Skin of body (tissue), 2 donors: Measurements from ENCODE around the gene CCDC134. TPM values are rescaled to one million over a fixed set of nuclear protein-coding genes. Genes with fewer than 3 reads are reported as not detected.
"Not testable (repeated sequence)": the region's sequence is repeated elsewhere in the genome, so short reads cannot be mapped to it uniquely, and the experiment has no call there.

Experiments used
- DNase-seq: peaks from one replicate; lab custom pipeline; 2025; lab: John Stamatoyannopoulos, UW
- total RNA-seq: library from RNA; depleted of rRNA; stranded (reverse); fragments of >200 nt; gene quantifications from one replicate; pipeline ENCODE4 v1.2.3, GENCODE V29; 2014

CCDC134 gene
- total RNA-seq, 1 donor from 2014 or later, result 11.4 TPM

DNA sequence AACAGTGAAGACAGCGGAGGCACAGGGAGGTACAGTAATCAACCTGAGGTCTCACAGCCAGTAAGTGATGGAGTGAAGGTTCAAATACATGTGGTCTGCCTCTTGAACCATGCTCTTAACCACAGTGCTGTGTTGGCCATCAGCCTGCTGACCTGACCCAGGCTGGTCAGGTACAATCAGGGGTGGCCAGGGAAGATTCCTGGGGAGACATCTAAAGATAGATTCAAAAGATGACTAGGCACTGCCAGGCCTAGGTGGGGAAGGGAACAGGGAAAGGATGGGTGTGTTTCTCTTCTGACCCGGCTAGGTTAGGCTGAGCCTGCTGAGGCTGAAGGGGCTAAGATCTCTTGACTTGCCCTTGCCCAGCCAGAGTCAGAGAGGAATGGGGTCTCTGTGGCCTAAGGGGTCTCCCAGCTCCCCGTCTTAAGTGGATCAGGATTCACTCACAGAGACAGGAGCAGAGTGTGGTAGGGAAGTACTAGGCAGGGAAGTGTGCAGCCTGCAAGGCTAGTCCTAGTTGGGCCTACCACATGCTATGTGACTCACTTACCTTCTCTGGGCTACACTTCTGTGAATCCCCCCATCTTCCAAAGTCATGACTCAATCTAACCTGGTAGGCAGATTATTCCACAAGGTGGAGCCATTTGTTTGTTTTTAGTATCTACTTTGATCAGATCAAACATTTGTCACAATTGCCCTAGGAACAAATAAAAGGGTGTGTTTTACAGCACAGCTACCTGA, 22.0 kb downstream of the CCDC134 start:
- DNase-seq, result no peak

DNA sequence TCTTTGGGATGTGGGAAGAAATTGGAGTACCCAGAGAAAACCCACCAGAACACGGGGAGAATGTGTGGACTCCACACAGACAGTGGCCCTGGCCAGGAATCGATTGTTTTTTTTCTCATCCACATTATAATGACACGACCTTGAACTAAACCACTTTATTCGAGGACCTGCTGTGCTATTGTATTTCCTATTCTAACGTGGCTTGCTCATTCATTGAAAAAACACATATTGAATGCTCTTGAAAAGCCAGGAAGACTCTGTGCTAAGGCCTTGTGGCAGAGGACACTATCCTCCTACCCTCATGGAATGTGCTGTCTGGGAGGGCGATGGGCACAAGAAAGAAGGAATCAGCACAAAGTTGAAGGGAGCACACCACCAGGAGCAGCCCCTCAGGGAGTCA, 23.3 kb downstream of the CCDC134 start:
- DNase-seq, result no peak

GRCh38 chr22:41825376-41825775, 24.9 kb downstream of the CCDC134 start:
- DNase-seq, result no peak

GRCh38 chr22:41826021-41826420, 25.5 kb downstream of the CCDC134 start:
- no peak for DNase-seq

- no peak for DNase-seq
These were observed 26.2 kb downstream of the CCDC134 start for GRCh38 chr22:41826430-41827383.

DNA sequence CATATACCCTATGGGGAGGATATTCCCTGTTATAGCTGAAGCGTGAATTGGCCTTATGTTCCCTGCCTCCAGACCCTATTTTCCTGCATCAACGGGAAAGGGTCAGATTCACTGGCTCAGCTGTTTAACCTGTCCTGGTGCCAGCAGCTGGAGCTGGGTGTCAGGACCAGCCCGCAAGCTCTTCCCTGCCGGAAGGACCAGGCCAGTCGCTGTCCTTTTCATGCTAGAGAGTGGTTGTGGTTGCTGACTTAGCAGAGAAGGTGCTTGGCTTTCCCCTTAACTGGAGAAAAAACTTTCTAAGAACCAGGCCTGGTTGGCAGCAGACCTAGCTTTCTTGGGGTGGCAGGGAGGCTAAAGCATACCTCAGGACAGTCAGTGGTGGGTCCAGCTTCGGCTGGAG, 27.2 kb downstream of the CCDC134 start:
- DNase-seq, result no peak

DNA sequence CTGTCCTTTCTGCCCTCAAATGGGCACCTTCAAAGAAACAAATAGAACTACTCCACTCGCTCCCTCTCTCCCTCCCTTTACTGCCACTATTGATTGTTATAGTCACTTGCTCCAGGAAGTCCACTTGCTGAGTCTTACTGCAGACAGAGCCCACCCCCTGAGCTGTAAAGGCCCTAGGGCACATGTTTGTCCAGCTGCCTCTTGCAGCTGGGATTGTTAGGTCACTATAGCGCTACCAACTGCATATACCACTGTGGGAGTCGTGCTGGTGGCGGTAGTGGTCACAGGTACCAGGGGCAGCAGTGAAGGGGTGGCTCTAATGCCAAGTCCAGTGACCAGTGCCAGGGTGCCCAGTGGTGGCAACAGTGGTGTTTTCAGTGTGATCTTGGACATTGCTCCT, 28.0 kb downstream of the CCDC134 start:
- DNase-seq, result no peak

DNA sequence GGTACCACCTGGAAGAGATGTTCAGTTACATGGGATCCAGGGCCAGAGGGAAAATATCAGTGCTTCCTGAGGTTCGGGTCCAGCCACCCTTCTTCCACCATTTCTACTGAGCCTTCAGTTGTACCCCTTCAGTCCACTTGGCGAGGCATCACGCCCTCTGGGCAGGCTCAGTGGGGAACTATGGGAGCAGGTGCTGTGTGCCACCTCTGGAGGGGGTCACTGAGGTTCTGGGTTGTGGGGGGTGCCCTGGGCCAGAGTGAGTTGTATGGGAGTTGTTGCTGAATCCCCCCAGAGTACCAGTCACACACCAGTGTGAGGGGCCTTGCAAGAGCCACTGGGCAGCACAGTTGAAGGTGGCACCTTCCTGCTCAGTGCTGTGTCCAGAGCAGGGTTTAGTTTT, 29.7 kb downstream of the CCDC134 start:
- DNase-seq, result no peak

DNA sequence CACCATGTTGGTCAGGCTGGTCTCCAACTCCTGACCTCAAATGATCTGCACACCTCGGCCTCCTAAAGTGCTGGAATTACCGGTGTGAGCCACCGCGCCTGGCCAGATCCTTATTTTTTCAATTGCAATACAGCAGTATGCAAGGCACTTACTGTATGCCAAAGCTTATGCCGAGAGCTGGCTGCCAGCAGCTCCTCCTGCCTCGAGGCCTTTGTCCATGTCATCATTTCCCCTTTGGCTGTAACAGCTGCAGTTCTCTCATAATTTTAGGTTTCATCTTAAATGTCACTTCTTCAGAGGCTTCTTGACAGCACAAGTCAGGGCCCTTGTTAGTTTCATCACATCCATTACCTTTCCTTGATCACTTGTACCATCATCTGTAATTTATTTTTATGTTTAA, 30.9 kb downstream of the CCDC134 start:
- no peak for DNase-seq

DNA sequence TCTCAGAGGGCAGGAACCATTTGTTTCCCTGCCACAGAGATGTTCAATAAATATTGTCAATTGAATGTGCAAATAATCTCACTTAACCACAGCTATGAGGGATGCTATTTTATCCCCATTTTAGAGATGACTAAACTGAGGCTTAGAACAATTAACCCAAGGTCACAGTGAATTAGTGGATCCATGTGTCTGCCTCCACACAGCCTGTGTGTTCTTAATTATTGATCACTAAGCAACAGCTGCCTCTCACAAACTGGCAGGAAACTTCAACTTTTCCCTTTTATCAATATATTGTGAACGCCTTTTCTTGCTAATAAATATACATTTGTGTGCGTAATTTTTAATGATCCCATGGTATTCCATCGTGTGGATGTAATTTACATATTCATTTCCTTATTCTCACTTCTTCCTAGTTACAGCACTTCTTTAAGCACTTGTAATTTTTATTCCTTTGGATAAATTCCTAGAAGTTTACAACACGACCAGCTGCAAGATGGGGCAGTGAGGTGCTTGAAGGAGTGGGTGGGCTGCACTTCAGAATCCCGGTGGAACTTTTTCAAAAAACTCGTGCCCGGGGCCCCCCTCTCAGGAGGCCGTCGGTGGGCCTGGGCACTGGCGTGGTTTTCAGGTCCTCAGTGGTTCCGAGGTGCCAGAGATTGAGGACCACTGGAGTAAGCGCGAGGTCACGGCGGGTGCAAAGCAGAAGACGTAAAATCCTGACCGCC, 31.5 kb downstream of the CCDC134 start:
- DNase-seq, result peak; percentile 48

- DNase-seq, result peak; percentile 99
These were observed 32.3 kb downstream of the CCDC134 start, which contains the start of gene SREBF2 for GRCh38 chr22:41832553-41833368. TSS of gene SREBF2 (plus strand) at chr22:41833105. CDS start at chr22:41833271, 166 bp downstream.

GRCh38 chr22:41833369-41834004, 33.0 kb downstream of the CCDC134 start:
- no peak for DNase-seq

- DNase-seq, result no peak
These were observed 33.8 kb downstream of the CCDC134 start for GRCh38 chr22:41834005-41834944.

DNA sequence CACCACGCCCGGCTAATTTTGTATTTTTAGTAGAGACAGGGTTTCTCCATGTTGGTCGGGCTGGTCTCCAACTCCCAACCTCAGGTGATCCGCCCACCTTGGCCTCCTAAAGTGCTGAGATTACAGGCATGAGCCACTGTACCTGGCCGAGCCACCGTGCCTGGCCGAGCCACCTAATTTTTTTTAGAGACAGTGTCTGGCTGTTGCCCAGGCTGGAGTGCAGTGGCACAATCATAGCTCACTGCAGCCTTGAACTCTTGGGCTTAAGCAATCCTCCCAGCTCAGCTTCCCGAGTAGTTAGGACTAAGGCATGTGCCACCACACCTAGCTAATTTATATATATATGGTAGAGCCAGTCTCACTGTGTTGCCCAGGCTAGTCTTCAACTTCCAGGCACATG, 35.0 kb downstream of the CCDC134 start:
- DNase-seq, result not testable (repeated sequence)

- DNase-seq, result no peak
These were observed 36.1 kb downstream of the CCDC134 start for GRCh38 chr22:41836551-41836950.

DNA sequence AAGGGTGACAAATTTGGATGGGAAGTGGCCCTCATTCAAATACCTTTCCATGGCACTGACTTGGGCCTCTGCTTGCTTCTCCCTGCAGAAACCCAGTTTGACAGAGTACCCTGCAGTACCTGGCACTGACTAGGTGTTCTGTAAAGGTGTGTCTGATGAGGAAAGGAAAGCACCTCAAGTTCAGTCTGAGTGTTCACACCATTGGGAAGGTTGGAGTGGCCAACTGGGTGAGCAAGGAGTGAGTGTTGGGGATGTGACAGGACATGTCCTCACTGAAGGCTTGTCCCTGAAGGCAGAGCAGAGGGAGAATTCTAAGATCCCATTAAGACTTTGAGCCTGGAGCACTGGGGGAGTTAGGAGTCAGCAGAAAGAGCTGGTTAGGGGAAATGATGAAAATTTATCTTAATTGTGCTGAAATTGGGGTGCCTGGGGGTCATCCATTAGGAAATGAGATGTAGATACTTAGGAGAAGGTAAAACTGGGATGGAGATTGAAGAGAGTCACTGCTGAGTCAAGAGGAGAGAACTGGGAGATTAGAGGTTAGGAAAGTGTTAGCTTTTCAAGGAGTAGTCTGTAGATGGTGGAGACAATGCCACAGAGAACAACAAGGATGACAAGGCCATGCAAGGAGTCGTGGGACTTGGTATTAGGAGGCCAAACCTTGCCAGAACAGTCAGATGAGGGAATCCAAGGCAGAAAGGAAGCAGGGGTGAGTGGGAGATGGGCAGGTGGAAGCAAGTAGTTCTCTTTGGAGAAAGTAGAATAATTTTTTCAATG, 38.6 kb downstream of the CCDC134 start:
- DNase-seq, result no peak

GRCh38 chr22:41840216-41840615, 39.7 kb downstream of the CCDC134 start:
- DNase-seq, result no peak

- DNase-seq, result no peak
These were observed 40.7 kb downstream of the CCDC134 start for GRCh38 chr22:41841085-41841712.
